ENCODE data around the gene MYOZ1.
A peak's percentile ranks its signal among the peaks of the same experiment; 100 is the strongest.

MYOZ1 gene

GRCh38 chr10:73597346-73597745 is 43.9 kb downstream of the MYOZ1 start:
- DNase-seq (ENCODE audit: low spot score) = no peak

GRCh38 chr10:73593812-73594211 is 47.5 kb downstream of the MYOZ1 start:
- no peak for DNase-seq (ENCODE audit: low spot score)

- DNase-seq (ENCODE audit: low spot score) = no peak
Measured at GRCh38 chr10:73593110-73593509, 48.2 kb downstream of the MYOZ1 start.

- DNase-seq (ENCODE audit: low spot score) = peak; percentile 21
Measured at GRCh38 chr10:73591935-73592699, 49.2 kb downstream of the MYOZ1 start.

- DNase-seq (ENCODE audit: low spot score) = peak; percentile 17
Measured at GRCh38 chr10:73590881-73591799, 50.1 kb downstream of the MYOZ1 start, which contains the start of gene USP54. Gene USP54, minus strand, starts transcription at chr10:73591342. Its CDS starts 15,684 bp downstream, at chr10:73575658.

- DNase-seq (ENCODE audit: low spot score) = no peak
Measured at GRCh38 chr10:73589563-73590126, 51.6 kb downstream of the MYOZ1 start.

GRCh38 chr10:73588656-73589055 is 52.6 kb downstream of the MYOZ1 start:
- DNase-seq (ENCODE audit: low spot score) = no peak

GRCh38 chr10:73586583-73586984 is 54.7 kb downstream of the MYOZ1 start:
- no peak for DNase-seq (ENCODE audit: low spot score)

- no peak for DNase-seq (ENCODE audit: low spot score)
Measured at GRCh38 chr10:73585327-73585726, 55.9 kb downstream of the MYOZ1 start.

- no peak for DNase-seq (ENCODE audit: low spot score)
Measured at GRCh38 chr10:73584737-73585136, 56.5 kb downstream of the MYOZ1 start.

- no peak for DNase-seq (ENCODE audit: low spot score)
Measured at GRCh38 chr10:73581918-73582317, 59.4 kb downstream of the MYOZ1 start.
